Peyer's patch (tissue), 4 donors: Measurements from ENCODE around the gene SIK2. TPM values are rescaled to one million over a fixed set of nuclear protein-coding genes. Genes with fewer than 3 reads are reported as not detected.

Experiments used
- DNase-seq, 3 donors: peaks; one replicate each; pipeline ENCODE4 v3.0.0-alpha.2; 2017 to 2019
- H3K27ac ChIP-seq, 4 donors: fragments of 200-600 bp; sonication (generic); one replicate each; pipeline ENCODE4 v1.5.1; 2016 to 2019
- H3K27me3 ChIP-seq, 2 donors: fragments of 200-600 bp; sonication (generic); one replicate each; pipeline ENCODE4 v1.5.1; 2019
- H3K36me3 ChIP-seq, 3 donors: fragments of 200-600 bp; sonication (generic); one replicate each; pipeline ENCODE4 v1.5.1; 2016 to 2019
- H3K4me1 ChIP-seq, 4 donors: fragments of 200-600 bp; sonication (generic); one replicate each; pipeline ENCODE4 v1.5.1; 2016 to 2019
- H3K4me3 ChIP-seq, 4 donors: fragments of 200-600 bp; sonication (generic); 1 replicate in 3 of 4; 2 replicates in 1 of 4; pipeline ENCODE4 v1.5.1; 2016 to 2019; ENCODE audit warnings: mild to moderate bottlenecking in 1 of 4
- H3K9me3 ChIP-seq, 4 donors: fragments of 200-600 bp; sonication (generic); one replicate each; pipeline ENCODE4 v1.5.1; 2016 to 2019; ENCODE audit warnings: mild to moderate bottlenecking in 1 of 4
- POLR2A ChIP-seq, 2 donors: fragments of 450-650 bp; IDR thresholded peaks; one replicate each; pipeline ENCODE4 v1.5.1; 2017; ENCODE audit warnings: antibody characterized with exemption in 2 of 2, mild to moderate bottlenecking in 2 of 2, moderate library complexity in 2 of 2
- total RNA-seq, 4 donors: library from RNA; depleted of rRNA; stranded (reverse); fragments of >200 nt; gene quantifications; one replicate each; pipeline ENCODE4 v1.1.0, GENCODE V29; 2016
- TF ChIP-seq, protein P1 (sequence below), 6 experiments: fragments of 450-650 bp in 4 of 6; fragments of 200-600 bp in 2 of 6; sonication (generic) in 1 of 6; IDR thresholded peaks; one replicate each; pipeline ENCODE4 v1.5.1; 2017 to 2019; ENCODE audit warnings: antibody characterized with exemption in 6 of 6, mild to moderate bottlenecking in 3 of 6, moderate library complexity in 1 of 6

Gene SIK2
- total RNA-seq, 4 donors from 2014 or later: 12.4 to 16.3 (median 14.4) TPM

DNA sequence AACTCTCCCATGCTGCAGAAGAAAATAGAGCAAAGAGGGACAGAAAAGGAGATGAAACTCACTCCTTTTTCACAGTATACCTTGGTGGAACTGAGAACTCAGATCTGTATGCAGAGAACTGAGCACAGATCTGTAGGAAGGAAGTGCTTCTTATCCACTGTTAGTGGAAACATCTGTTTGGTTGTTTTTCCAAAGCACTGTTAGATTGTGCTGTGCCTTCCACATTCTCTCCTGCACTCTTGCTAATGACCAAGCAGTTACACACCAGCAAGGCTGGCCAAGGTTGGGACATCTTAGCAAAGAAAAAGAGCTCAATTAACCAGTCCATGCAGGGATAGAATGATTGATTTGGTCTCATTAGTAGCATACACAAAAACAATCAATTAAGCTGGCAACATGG is 20.1 kb upstream of the SIK2 start:
- TF ChIP-seq, protein P1, sequence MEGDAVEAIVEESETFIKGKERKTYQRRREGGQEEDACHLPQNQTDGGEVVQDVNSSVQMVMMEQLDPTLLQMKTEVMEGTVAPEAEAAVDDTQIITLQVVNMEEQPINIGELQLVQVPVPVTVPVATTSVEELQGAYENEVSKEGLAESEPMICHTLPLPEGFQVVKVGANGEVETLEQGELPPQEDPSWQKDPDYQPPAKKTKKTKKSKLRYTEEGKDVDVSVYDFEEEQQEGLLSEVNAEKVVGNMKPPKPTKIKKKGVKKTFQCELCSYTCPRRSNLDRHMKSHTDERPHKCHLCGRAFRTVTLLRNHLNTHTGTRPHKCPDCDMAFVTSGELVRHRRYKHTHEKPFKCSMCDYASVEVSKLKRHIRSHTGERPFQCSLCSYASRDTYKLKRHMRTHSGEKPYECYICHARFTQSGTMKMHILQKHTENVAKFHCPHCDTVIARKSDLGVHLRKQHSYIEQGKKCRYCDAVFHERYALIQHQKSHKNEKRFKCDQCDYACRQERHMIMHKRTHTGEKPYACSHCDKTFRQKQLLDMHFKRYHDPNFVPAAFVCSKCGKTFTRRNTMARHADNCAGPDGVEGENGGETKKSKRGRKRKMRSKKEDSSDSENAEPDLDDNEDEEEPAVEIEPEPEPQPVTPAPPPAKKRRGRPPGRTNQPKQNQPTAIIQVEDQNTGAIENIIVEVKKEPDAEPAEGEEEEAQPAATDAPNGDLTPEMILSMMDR (IDR thresholded peaks at IDR 0.05): no peak
- TF ChIP-seq POLR2A (IDR thresholded peaks at IDR 0.05): no peak
- H3K9me3 ChIP-seq: no peaks in the 10 kb centered on the region
- H3K27ac ChIP-seq: no peak overlapping the region
- no peaks in the 10 kb centered on the region for H3K36me3 ChIP-seq
- no peaks in the 10 kb centered on the region for H3K27me3 ChIP-seq
- DNase-seq: no peak
- H3K4me1 ChIP-seq: no peaks in the 10 kb centered on the region
- no peak overlapping the region for H3K4me3 ChIP-seq

GRCh38 chr11:111582881-111583280 is 19.4 kb upstream of the SIK2 start:
- no peak for DNase-seq
- Histone ChIP-seq H3K27me3 (no peaks in the 10 kb centered on the region), H3K4me3 (no peak overlapping the region), H3K27ac (no peak overlapping the region), H3K9me3 (no peaks in the 10 kb centered on the region), H3K36me3 (no peaks in the 10 kb centered on the region), H3K4me1 (no peaks in the 10 kb centered on the region)
- TF ChIP-seq, protein P1 (IDR thresholded peaks at IDR 0.05): no peak
- no peak for TF ChIP-seq POLR2A (IDR thresholded peaks at IDR 0.05)

DNA sequence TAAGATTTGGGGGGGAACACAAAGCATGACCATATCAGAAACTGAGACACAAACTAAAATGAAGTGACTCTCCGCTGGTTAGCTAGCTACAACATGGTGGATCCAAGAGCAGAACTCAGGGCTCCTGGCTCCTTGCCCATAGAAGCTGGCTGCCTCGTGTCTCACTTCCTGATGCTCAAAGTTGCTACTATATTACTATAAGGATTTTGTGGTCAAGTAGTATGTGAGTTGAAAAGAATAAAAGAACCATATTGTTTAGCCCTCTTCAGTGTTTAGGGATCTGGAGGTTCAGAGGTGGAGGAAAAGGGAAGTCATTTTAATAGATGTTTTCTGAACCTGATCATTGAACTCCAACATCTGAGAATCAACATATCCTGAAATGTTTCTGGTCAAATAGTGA is 16.9 kb upstream of the SIK2 start:
- DNase-seq: no peak
- H3K9me3 ChIP-seq: no peaks in the 10 kb centered on the region
- H3K36me3 ChIP-seq: no peaks in the 10 kb centered on the region
- peaks cover 0 to 7% (median 0%) of the 10 kb centered on the region in 4 donors for H3K4me1 ChIP-seq
- H3K27ac ChIP-seq: no peak overlapping the region
- no peak overlapping the region for H3K4me3 ChIP-seq
- TF ChIP-seq, protein P1 (IDR thresholded peaks at IDR 0.05): no peak
- TF ChIP-seq POLR2A (IDR thresholded peaks at IDR 0.05): no peak
- no peaks in the 10 kb centered on the region for H3K27me3 ChIP-seq

- TF ChIP-seq, protein P1 (IDR thresholded peaks at IDR 0.05): peak; percentile 21 to 77 (median 61)
- no peak for TF ChIP-seq POLR2A (IDR thresholded peaks at IDR 0.05)
- peak in 2 of 3 donors; percentile 27 to 72 for DNase-seq
- H3K27me3 ChIP-seq: no peaks in the 10 kb centered on the region
- peaks cover 0 to 7% (median 0%) of the 10 kb centered on the region in 4 donors for H3K4me1 ChIP-seq
- no peaks in the 10 kb centered on the region for H3K9me3 ChIP-seq
- no peaks in the 10 kb centered on the region for H3K36me3 ChIP-seq
- no peak overlapping the region for H3K27ac ChIP-seq
- no peak overlapping the region for H3K4me3 ChIP-seq
Measured at GRCh38 chr11:111586388-111586831, 15.8 kb upstream of the SIK2 start.

- DNase-seq: no peak
- Histone ChIP-seq H3K27ac (no peak overlapping the region), H3K36me3 (no peaks in the 10 kb centered on the region), H3K4me3 (no peak overlapping the region), H3K27me3 (no peaks in the 10 kb centered on the region), H3K4me1 (peaks cover 0 to 7% (median 0%) of the 10 kb centered on the region in 4 donors), H3K9me3 (no peaks in the 10 kb centered on the region)
- TF ChIP-seq POLR2A (IDR thresholded peaks at IDR 0.05): no peak
- TF ChIP-seq, protein P1 (IDR thresholded peaks at IDR 0.05): no peak
Measured at GRCh38 chr11:111589114-111589513, 13.1 kb upstream of the SIK2 start.
